SKM-1 (cell line): ENCODE measurements around the gene ARHGEF7.

ENCODE experiments used
- DNase-seq: peaks from one replicate; lab custom pipeline; 2025; ENCODE audit not compliant: unreplicated experiment; lab: John Stamatoyannopoulos, UW

Gene ARHGEF7

DNA sequence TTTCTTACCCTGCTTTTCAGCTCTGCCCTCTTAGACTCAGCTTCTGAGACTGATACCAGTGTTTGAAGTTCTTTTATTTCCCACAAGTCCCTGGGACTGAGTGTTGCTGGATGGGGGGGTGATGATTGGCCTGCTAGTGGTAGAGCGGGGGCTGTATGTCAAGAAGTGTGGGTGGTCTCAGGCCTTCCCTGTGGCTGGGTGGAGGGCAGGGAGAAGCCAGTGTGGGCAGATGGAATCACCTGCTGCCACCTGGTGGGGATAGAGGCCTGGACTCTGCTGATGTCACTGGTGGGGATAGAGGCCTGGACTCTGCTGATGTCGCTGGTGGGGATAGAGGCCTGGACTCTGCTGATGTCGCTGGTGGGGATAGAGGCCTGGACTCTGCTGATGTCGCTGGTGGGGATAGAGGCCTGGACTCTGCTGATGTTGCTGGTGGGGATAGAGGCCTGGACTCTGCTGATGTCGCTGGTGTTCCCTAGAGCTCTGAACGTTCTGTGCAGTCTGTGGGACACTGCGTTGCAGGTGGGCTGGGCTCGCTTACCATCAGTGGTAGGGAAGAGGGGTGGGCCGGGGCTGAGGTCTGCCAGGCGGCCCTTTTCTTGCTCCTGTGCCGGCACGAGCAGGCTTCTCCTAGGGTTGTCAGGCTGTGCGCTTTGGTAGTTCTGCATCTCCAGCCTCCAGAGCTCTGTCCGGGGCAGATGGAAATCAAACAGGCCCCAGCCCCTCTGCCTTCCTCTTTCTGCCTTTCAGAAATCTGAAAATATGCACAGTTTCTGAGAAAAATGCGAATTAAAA is 101.3 kb downstream of the ARHGEF7 start:
- no peak for DNase-seq

DNA sequence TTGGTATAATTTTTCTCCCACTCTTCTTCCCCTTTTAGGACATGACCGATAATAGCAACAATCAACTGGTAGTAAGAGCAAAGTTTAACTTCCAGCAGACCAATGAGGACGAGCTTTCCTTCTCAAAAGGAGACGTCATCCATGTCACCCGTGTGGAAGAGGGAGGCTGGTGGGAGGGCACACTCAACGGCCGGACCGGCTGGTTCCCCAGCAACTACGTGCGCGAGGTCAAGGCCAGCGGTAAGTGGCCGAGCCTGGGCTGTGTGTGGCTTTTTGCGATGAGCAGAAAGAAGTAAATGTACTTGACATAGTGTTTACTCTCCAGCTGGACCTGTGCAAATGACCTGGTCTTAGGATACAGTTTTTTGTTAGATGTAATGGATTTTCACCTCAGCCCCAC is 102.5 kb downstream of the ARHGEF7 start:
- DNase-seq = no peak

DNA sequence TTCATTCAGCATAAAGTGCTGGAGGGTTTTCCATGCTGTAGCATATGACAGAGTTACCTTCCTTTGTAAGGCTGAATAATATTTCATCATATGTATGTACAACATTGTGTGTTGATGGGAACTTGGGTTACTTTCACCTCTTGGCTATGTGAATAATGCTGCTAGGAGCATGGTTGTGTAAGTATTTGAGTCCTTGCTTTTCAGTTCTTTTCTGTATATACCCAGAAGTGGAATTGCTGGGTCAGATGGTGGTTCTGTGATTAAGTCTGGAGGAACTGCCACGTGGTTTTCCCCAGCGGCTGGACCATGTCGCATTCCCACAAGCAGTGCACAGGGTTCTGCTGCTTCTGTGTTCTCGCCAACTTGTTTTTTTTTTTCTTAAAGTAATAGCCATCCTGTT is 104.2 kb downstream of the ARHGEF7 start:
- DNase-seq = no peak

DNA sequence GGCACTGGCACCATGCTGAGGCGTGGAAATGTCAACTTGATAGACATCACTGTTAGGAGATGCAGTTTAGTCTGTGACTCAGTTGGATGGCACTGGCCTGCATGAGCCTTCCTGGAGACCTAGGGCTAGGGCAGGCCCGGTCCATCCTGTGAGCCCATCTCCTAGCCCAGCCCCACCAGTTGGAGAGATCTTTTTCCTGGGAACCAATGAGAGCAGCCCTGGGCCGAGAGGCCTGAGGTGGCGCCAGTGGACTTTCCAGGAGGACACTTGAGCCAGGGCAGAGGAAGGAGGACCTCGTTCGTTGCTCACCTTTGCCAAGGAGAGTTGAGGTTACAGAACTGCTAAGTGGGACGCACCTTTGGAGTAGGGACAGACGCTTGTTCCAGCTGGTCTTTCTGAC is 104.8 kb downstream of the ARHGEF7 start:
- no peak for DNase-seq

DNA sequence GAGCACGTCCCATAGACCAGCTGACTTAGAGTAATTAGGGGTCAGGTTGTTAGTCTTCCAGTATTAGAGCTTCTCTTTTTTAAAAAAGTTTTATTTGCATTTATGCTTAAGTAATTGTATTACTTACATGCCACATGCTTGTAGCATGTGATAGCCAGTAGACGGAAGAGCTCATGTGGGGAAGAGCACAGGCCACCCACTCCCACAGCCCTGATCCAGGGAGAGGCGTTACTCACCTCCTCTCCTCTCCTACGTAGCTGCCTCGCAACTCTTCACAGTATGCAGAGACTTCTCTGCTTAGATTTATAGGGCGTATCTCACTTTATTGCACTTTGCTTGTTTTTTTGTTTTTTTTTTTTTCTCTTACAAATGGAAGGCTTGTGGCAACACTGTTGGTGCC is 110.1 kb downstream of the ARHGEF7 start:
- no peak for DNase-seq

DNA sequence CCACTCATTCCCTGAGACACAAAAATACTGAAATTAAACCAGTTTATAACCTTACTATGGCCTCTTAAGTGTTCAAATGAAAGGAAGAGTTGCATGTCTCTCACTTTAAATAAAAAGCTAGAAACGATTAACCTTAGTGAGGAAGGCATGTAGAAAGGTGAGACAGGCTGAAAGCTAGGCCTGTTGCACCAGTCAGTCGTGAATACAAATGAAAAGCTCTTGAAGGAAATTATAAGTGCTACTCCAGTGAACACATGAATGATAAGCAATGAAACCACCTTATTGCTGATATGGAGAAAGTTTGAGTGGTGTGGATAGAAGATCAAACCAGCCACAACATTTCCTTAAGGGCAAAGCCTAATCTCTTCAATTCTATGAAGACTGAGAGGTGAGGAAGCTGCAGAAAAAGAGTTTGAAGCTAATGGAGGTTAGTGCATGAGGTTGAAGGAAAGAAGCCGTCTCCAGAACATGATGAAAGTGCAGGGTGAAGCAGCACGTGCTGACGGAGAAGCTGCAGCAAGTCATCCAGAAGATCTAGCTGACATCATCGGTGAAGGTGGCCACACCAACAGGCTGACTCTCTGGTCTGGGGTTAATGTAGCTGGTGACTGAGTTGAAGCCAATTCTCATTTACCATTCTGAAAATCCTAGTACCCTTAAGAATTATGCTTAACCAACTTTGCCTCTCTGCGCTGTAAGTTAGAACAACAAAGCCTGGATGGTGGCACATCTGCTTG is 110.9 kb downstream of the ARHGEF7 start:
- no peak for DNase-seq

DNA sequence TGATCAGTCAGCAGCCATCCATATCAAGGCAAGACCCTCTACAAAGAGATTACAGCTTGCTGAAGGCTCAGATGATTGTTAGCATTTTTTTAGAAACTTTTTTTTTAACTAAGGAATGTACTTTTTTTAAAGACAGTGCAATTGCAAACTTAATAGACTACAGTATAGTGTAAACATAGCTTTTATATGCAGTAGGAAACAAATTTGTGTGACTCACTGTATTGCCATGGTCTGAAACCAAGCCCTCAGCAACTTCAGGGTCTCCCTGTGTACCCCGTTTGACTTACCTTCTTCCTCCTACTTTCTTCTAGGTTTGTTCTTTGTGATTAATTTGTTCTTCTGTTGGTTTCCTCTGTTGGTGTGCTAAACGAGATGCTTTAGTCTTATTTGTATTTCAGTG is 112.3 kb downstream of the ARHGEF7 start:
- DNase-seq = no peak

DNA sequence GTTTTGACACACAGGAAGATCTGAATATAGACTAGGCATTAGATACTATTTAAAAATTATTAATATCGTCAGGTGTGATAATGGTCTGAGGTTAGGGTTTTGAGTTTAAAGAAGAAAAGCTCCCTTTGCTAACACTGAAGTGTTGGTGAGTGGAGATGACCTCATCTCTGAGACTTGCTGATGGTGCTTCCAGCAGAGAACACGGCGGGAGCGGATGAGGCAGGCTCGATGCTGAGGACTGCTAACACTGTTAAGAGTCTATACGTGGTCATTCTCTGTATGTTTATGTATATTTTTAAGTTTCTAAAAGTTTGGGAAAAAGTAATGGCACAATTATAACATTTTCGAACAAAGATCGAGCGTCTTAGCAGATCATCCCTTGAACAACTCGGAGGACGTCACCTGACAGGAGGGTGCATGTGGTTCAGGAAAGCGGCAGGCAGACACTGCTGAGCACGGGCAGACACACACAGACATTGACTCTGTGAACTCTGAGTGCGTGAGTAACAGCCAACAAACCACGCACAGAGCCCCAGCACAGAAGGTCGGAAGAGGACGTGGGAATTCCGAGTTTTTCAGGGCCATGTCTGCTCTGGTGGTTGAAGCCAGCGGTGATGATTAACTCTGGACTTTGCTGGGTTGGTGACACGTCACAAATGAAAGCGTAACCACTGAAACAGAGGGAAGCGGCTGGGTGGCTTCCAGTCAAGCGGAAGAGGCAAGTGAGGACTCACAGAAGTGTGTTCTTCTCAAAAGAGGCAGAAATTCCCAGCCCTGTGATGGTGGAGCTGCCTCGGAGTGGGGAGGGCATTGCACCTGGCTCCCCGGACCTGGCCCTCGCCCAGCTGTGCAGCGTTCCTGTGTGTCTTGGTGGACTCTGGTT is 113.4 kb downstream of the ARHGEF7 start:
- DNase-seq = no peak

DNA sequence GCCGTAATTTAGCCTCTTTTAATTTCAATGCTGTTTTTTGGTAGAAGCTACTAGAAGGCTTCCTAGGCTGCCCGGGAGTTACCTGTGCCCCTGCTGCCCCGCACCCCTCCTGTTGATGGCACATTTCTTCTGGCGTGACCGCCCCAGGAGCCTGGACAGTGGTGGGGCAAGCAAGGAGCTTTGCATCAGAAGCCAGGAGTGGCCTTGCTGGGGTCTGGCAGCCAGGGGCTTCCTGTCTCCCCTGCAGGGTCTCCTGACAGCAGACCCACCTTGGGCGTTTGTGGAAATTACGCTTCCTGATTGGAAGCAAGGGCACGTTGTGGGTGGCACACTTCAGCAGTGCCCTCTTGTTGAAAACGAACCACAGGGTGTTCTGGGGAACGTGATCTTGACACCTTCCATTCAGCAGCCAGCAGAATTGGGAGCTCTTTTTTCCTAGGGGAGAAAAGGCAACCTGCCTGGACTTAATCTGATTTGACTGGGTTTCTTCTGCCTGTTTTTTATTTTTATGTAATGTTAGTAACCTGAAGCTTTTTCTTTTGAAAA is 115.3 kb downstream of the ARHGEF7 start:
- no peak for DNase-seq

DNA sequence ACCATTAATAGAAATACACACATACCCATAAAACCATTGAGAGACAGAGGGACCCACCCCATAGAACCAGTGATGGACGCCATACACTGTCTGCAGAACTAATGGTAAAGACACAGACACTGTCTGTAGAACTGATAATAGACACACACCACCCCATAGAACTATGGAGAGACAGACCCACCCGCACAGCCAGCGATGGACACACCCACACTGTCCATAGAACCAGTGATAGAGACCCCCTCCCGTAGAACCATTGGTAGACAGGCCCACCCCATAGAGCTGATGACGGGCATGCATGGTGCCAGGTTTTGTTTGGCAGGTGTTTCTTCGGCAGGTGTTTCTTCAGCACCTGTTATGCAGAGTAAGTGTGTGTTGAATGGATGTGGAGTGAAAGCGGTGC is 117.1 kb downstream of the ARHGEF7 start:
- DNase-seq = no peak

DNA sequence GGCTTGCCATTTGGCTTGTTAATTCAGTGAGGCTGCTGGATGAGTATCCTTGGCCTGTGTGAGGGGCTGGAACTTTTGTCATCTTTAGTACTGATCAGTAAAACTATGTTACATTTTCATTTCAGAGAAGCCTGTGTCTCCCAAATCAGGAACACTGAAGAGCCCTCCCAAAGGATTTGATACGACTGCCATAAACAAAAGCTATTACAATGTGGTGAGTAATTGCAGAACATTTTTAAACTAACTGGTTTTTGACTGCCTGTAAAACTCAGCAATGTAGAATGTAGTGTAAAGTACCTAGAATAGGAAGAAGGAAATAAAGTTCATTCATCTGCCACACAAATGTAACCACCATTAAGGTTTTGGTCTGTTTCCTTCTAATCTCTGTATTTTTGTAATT is 118.0 kb downstream of the ARHGEF7 start:
- no peak for DNase-seq

DNA sequence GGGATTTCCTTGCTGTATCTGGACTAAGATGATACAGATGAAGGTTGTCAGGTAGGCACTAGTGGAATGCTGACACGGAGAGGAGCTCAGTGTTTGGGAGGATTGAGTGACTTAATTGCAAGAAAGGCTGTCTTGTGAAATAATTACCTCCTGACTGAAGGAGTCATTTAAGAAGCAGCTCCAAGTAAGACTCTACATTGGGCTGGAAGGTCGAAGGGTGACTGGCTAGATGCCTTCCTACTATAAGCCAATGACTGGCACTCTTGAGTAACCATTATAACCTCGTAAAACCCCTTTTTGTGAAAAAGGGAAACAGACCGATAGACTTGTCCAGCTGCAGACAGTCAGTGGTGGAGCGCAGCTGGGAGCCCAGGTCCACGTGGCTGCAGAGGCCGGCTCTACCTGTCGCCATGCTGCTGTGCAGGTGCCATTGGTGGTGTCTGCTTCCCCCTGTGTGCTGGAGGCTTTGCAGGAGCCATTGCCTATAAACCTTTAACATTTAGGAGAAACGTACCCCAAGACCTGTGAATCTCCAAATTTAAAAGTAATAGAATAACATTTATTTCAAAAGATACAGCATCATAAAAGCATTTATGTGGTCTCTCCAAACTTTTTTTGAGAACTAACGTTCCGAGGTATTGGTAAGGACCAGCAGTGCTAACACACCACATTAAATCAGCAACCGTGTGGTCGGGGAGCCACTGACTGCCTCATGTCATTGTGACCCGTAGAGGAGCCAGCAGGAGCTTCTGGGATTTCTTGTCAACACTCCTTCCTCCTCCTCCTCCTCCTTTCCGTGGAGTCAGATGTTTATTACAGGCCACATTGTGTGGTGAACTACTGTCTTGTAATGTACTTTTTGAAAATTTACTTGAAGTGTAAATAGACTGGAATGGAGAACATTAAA is 124.9 kb downstream of the ARHGEF7 start:
- no peak for DNase-seq

DNA sequence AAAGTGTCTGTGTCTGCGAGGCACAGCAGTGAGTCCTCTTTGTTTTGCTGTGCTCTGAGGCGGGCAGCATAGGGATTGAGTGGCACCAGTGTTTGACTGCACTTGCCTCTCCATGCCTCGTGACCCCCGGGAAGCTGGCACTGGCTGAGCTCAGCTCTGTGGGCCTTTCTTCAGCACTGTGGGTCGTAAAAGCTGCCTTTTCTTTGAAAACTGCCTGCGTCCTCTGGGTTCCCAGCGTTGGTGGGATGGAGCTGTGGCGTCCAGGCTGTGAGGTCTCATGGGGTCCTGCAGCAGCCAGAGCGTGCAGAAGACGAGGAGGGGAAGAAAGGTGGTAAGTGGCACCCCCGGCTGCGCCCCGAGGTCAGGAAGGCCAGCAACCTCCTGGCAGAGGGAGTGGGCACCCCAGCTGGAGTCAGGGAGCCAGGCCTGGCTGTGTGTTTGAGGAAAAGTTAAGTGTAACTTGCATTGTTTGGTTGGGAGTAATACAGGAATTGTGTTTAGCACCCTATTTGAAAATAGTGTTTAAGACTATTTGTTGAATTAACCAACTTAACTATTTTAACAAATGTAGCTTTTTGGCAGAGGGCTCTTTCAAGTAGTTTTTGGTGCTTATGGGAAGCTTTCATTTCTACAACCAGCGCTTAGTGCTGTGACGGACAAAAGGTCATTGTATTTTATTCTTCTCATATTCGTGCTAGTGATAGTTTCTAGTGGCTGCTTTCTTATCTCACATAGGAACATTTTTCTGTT is 126.1 kb downstream of the ARHGEF7 start:
- DNase-seq = no peak

DNA sequence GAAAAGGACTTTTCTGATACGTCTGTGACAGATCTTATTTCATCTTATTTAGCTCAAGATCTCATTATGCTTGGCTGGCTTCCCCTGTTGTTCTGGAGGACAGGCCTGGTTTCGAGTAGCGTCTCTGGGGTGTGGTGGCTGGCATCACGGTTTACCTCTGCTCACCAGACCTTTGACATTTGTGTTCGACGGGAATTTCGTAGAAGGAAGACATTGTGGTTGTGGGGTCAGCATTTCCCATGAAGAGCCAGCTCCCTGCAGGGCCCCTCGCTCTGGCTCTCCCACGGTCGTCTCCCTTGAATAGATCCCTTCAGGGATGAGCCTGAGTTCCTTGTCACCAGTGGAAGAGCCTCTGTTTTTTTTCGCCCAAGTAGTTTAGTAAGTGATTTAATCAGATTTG is 126.8 kb downstream of the ARHGEF7 start:
- no peak for DNase-seq

DNA sequence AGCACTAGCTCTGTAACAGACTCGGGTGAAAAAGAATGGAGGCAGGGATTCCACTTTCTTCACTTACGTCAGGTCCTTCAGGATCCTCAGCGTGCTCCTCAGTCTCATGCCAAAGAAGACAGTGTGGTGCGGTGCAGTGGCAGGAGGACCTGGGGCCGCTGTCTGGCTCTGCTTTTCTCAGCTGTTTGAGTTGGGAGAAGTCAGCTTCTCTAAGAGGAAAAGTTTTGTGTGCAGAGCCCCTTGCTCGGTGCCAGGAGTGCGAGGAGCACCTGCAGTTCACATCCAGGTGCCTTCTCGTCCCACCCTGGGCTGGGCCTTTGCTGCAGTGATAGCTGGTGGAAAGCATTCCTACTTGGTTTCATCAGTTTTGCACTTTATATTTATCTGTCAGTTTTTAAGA is 127.5 kb downstream of the ARHGEF7 start:
- DNase-seq = no peak

DNA sequence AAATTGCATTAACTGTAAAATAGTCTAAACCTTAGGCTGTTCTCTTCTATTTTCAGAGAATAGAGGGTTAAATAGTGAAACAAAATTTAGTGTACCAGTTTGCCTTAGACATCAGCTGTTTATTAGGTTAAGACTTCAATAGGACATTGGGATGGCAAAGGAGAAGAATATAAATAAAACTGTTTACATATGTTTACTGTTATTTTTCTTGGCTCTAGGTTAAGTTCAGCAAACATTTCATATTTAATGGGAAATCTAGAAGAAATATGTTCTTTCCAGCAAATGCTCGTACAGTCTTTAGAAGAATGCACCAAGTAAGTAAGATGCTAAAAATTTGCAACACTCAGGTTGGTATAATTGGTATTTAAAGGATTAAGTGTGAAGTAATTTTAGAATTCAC is 128.9 kb downstream of the ARHGEF7 start:
- no peak for DNase-seq

DNA sequence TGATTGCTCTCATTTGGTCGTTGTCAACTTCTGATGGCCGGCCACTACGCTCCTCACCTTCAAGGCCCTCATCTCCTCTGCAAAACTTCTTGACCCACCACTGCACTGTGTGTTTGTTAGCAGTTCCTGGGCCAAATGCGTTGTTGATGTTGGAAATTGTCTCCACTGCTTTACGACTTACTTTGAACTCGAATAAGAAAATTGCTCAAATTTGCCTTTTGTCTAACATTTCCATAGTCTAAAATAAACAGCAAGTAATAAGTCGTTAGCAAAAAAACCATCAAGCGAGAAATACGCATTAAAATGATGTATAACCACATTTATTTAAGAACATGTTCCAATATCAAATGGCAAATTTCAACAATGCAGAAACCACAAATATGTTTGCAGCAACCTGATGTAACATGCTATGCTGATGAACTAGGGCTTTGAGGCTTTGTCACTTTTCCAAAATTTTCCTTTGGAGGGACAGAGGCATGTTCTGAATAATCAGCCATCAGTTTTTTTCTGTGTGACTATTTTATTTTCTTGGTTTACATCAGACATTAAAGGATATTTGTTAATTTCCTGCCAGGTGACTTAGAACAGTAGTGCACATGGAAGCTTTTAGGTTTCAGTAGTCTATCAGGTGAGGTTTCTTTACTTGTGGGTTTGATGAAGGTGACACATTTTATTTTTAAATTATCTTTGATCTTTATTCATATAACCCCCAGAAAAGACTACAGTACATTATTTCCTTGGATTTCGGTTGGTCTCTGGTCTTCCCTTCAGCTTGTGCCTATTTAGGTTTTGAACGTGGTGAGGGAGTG is 130.7 kb downstream of the ARHGEF7 start:
- no peak for DNase-seq

DNA sequence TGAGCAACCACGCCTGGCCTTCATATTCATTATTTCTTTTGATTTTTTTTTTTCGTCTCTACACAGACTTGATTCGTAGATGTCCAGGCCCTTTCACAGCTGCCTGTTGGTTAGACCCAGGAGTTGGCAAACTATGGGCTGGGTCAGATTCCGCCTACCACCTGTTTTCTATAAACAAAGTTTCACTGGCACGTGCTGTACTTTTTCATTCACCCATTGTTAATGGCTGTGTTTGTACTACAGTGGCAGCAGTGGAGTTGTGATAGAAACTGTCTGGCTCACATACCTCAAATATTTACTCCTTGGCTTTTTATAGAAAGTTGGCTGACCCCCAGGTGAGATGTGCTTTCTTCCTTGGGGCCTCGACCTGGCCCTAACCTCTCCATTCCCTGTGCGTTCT is 132.4 kb downstream of the ARHGEF7 start:
- DNase-seq = no peak

DNA sequence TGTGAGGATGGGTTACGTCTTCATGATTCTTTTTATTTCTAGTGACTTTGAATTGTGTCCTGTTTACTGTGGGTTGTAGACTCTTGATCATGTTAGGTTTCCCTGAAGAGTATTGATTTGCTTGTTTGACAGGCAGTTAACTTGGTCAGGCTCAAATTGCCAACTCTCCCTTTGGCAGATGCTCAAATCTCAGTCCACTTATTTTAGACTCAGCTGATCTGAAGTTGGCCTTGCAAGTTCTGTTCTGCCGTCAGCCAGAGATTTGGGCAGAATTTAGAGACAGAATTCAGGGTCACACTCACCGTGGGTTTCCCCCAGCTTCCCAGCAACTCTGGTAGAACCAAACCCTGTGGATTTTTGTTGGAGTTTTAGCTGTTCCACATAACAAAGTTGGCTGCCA is 133.7 kb downstream of the ARHGEF7 start:
- DNase-seq = no peak
